Measurements from ENCODE around the gene WDR26. TPM values are rescaled to one million over a fixed set of nuclear protein-coding genes. Genes with fewer than 3 reads are reported as not detected.
"Not testable (repeated sequence)": the region's sequence is repeated elsewhere in the genome, so short reads cannot be mapped to it uniquely, and the experiment has no call there.

Gene WDR26
- 10 to 100 TPM; 61.4 to 62.3 TPM for total RNA-seq

DNA sequence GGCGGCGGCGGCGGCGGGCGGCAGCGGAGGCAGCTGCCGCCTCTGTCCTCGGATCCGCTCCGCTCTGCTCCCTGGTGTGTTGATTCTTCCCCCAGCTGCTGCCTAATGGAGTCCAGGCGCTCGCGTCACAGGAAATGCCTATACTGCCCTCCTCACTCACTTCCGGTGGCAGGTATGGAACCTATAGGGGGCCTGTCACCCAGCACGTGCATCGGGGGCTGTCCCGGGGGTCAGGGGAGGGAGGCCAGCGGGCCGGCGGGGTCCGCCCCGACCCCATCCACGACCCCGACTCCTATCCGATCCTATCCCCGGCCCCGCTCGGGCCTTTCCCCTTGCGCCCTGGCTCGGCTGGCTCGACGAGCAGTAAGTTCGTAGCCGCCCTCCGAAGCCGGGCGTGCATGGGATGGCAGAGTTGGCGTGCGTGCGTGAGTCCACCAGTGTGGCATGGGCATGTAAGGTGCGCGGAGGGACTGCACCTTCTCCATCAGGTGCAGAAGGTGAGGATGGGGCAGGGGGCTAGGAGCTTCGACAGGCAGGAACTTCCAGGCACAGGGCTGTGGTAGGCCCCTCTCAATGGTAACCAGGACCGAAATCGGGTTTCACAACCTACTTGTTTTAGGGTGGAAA is at the start of gene WDR26:
WDR26 (minus strand) TSS at position 107 of the 627 bp plus-strand sequence.
- peak within 1 kb of the TSS; percentile 90 for H3K4me3 Mint-ChIP-seq
- H3K27ac Mint-ChIP-seq = peak within 1 kb of the TSS; percentile 95
- peaks cover 24% of the 10 kb centered on the region for H3K36me3 Mint-ChIP-seq
- DNase-seq = peak; percentile 85
- H3K27me3 Mint-ChIP-seq = no peaks in the 10 kb centered on the region
- no peaks in the 10 kb centered on the region for H3K9me3 Mint-ChIP-seq
- peaks cover 39% of the 10 kb centered on the region for H3K4me1 Mint-ChIP-seq

DNA sequence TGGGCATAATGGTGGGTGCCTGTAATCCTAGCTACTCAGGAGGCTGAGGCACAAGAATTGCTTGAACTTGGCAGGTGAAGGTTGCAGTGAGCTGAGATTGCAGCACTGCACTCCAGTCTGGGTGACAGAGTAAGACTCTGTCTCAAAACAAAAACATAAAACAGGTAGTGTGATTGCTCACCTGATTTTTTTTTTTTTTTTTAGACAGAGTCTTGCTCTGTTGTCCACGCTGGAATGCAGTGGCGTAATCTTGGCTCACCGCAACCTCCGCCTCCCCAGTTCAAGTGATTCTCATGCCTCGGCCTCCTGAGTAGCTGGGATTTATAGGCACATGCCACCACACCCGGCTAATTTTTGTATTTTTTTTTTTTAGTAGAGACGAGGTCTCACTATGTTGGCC is 48.6 kb upstream of the WDR26 start:
- not testable (repeated sequence) for DNase-seq, H3K27ac Mint-ChIP-seq, H3K4me1 Mint-ChIP-seq, H3K36me3 Mint-ChIP-seq, H3K9me3 Mint-ChIP-seq, H3K4me3 Mint-ChIP-seq, H3K27me3 Mint-ChIP-seq

DNA sequence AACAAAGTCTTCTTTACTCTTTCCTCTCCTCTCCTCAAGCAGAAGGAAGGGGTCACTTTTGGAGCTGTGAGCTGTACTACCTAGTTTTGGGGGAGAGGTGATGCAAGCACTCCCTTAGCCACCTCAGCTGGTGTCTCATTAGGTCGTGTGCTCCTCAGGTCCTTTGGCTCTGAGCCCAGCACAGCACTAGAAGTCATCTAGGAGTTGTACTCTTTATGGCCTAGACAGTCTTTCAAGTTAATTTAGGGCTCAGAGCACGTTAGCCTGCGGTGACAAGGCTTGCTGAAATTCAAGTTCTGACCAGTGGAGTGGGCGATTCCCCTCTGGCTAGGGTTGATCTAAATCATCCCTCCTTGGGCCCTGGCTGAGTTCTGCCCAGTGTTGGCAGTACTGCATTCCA is 48.0 kb upstream of the WDR26 start:
- H3K27me3 Mint-ChIP-seq = no peaks in the 10 kb centered on the region
- peaks cover 5% of the 10 kb centered on the region for H3K9me3 Mint-ChIP-seq
- H3K36me3 Mint-ChIP-seq = peaks cover 3% of the 10 kb centered on the region
- DNase-seq = no peak
- H3K4me3 Mint-ChIP-seq = no peak overlapping the region
- no peak overlapping the region for H3K27ac Mint-ChIP-seq
- H3K4me1 Mint-ChIP-seq = no peaks in the 10 kb centered on the region

DNA sequence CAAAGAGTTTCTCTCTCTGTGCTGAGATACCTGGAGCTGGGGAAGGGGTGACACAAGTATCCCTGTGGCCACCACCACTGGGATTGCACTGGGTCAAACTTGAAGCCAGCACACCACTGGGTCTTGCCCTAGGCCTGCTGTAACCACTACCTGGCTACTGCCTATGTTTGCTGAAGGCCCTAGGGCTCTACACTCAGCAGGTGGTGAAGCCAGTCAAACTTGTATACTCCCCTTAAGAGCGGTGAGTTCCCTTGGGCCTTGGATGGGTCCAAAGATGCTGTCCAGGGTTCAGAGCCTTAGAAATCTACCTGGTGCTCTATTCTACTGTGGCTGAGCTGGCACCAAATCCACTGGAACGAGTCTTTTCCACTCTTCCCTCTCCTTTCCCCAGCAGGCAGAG is 47.0 kb upstream of the WDR26 start:
- no peaks in the 10 kb centered on the region for H3K27me3 Mint-ChIP-seq
- H3K27ac Mint-ChIP-seq = no peak overlapping the region
- no peaks in the 10 kb centered on the region for H3K4me1 Mint-ChIP-seq
- H3K4me3 Mint-ChIP-seq = no peak overlapping the region
- no peak for DNase-seq
- H3K36me3 Mint-ChIP-seq = peaks cover 3% of the 10 kb centered on the region
- peaks cover 5% of the 10 kb centered on the region for H3K9me3 Mint-ChIP-seq

DNA sequence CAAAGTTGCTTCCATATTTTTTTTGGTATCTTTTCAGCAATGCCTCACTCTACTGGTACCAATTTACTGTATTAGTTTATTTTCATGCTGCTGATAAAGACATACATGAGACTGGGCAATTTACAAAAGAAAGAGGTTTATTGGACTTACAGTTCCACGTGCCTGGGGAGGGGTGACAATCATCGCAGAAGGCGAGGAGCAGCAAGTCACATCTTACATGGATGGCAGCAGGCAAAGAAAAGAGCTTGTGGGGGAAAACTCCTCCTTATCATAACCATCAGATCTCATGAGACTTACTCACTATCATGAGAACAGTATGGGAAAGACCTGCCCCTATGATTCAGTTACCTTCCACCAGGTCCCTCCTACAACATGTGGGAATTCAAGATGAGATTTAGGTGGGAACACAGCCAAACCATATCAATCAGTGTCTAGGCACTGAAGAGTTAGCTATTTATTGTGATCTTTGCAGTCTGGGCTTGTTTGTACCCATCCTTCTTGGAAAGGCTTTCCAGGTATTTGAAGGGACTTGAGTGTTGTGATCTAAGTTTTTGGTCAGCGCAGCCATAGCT is 46.4 kb upstream of the WDR26 start:
- H3K36me3 Mint-ChIP-seq, H3K9me3 Mint-ChIP-seq, H3K27ac Mint-ChIP-seq, H3K4me3 Mint-ChIP-seq, DNase-seq, H3K4me1 Mint-ChIP-seq, H3K27me3 Mint-ChIP-seq: not testable (repeated sequence)

DNA sequence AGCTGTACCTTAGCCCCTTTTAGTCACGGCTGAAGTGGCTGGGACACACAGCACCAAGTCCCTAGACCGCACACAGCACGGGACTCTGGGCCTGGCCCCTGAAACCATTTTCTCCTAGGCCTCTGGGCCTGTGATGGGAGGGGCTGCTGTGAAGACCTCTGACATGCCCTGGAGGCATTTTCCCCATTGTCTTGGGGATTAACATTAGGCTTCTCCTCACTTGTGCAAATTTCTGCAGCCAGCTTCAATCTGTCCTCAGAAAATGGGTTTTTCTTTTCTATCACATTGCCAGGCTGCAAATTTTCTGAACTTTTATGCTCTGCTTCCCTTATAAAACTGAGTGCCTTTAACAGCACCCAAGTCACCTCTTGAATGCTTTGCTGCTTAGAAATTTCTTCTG is 45.6 kb upstream of the WDR26 start:
- not testable (repeated sequence) for H3K27me3 Mint-ChIP-seq

DNA sequence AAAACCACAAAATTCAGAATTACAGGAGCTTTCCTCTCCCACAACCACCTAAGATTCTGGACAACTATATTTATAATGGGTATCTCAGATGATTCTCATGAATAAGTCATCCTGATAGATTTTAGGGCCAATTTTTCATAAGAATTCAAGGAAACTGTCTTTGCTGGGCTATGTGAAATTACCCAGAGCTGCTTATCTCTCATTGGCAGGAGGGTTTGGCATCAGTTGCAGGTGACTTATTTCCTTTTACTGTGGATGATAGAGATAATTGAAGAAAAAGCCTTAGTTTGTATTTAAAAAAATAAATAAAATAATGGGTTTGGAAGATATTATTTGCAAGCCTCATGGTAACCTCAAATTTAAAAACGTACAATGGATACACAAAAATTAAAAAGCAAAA is 38.2 kb upstream of the WDR26 start:
- Mint-ChIP-seq H3K27me3 (peaks cover 3% of the 10 kb centered on the region), H3K4me1 (no peaks in the 10 kb centered on the region), H3K4me3 (no peak overlapping the region), H3K36me3 (no peaks in the 10 kb centered on the region), H3K9me3 (peaks cover 2% of the 10 kb centered on the region), H3K27ac (no peak overlapping the region)
- DNase-seq = no peak

More for the DNA sequence above, 45.6 kb upstream of the WDR26 start:
- not testable (repeated sequence) for H3K4me1 Mint-ChIP-seq, DNase-seq, H3K4me3 Mint-ChIP-seq, H3K9me3 Mint-ChIP-seq, H3K36me3 Mint-ChIP-seq, H3K27ac Mint-ChIP-seq

DNA sequence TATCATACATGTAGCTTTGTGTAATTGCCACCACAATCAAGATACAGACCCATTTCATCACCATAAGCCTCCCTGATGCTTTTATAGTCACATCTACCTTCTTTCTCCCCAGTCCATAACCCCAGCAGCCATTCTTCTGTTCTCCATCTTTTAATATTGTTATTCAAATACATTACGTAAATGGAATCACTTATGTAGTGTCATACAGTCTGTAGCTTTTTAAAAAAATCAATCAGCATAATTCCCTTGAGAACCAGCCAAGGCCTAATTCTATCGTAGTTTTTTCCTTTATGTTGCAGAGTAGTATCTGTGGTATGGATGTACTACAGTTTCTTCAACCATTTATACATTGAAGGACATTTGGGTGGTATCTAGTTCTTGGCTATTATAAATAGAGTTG is 31.6 kb upstream of the WDR26 start:
- no peak overlapping the region for H3K4me3 Mint-ChIP-seq
- H3K9me3 Mint-ChIP-seq = no peaks in the 10 kb centered on the region
- no peaks in the 10 kb centered on the region for H3K36me3 Mint-ChIP-seq
- no peaks in the 10 kb centered on the region for H3K27me3 Mint-ChIP-seq
- H3K27ac Mint-ChIP-seq = no peak overlapping the region
- no peak for DNase-seq
- peaks cover 4% of the 10 kb centered on the region for H3K4me1 Mint-ChIP-seq

DNA sequence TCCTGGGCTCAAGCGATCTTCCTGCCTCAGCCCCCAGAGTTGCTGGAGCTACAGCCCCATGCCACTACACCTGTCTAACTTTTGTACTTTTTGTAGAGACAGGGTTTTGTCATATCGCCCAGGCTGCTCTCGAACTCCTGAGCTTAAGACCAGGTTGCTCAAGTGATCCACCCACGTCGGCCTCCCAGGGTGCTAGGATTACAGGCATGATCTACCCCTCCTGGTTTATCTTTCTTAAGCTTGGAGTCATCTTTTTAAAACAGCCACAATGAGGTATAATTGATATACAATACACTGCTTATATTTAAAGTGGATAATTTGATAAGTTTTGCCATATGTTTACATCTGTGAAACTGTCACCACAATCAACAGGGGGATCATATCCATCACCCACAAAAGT is 25.4 kb upstream of the WDR26 start:
- DNase-seq = no peak
- Mint-ChIP-seq H3K27ac (no peak overlapping the region), H3K4me1 (peaks cover 10% of the 10 kb centered on the region), H3K36me3 (no peaks in the 10 kb centered on the region), H3K9me3 (no peaks in the 10 kb centered on the region), H3K4me3 (no peak overlapping the region), H3K27me3 (no peaks in the 10 kb centered on the region)

DNA sequence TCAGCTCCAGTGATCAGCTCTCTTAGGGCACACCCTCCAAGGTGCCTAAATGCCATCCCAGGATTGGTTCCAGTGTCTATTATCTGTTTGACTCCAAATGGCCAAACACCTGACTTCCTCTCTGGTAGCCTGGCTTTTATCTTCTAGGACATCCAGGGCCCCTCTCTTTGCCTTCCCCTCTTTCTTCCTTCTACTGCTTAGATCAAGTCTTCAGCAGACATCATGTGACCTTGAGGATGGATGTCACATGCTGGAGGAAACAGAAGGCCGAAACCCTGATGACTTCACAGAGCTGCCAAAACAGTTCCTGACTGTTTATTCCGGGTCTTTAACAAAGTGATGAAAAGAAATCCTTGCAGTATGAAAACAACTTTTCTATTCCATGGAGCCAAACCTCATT is 24.4 kb upstream of the WDR26 start:
- Mint-ChIP-seq H3K27me3 (no peaks in the 10 kb centered on the region), H3K27ac (no peak overlapping the region), H3K4me3 (no peak overlapping the region), H3K4me1 (peaks cover 16% of the 10 kb centered on the region), H3K36me3 (no peaks in the 10 kb centered on the region), H3K9me3 (no peaks in the 10 kb centered on the region)
- no peak for DNase-seq

DNA sequence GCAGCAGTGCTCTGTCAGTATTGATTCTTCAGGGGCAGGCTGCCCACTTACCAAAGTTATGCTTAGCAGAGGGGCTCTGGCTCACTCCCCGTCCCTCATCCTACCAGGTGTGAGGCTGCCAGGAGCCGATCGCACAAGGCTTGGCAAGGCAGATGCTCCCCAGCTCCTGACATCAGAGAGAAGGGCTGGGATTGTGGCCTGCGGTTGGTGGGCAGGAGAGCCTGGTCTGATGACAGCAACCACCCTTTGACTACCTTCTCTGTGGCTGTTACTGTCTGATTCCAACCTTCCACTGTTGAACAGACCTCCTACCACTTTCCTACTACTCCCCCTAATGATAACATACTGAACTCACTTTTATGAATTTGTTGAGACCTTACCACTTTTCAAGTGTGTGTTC is 23.7 kb upstream of the WDR26 start:
- Mint-ChIP-seq H3K4me1 (peaks cover 16% of the 10 kb centered on the region), H3K27me3 (no peaks in the 10 kb centered on the region), H3K36me3 (no peaks in the 10 kb centered on the region), H3K27ac (no peak overlapping the region), H3K9me3 (no peaks in the 10 kb centered on the region), H3K4me3 (no peak overlapping the region)
- no peak for DNase-seq

DNA sequence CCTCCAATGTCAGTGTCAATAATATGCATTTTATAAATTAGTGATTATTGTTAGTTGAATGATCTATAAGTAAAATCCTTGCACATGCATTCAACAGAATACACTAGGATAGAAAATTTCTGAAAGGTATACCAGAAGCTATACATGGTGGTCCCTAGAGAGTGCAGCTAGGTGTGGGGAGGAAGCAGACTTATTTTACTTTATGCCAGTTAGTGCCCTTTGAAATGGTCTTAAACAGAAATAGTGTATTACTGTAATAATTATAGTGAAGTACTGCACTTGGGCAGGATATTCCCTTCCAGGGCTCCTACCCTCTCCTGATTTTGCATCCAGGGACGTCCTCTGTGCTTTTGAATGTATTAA is 23.2 kb upstream of the WDR26 start:
- H3K36me3 Mint-ChIP-seq = peaks cover 2% of the 10 kb centered on the region
- no peaks in the 10 kb centered on the region for H3K9me3 Mint-ChIP-seq
- peaks cover 16% of the 10 kb centered on the region for H3K4me1 Mint-ChIP-seq
- no peak overlapping the region for H3K27ac Mint-ChIP-seq
- H3K4me3 Mint-ChIP-seq = no peak overlapping the region
- H3K27me3 Mint-ChIP-seq = no peaks in the 10 kb centered on the region
- no peak for DNase-seq

DNA sequence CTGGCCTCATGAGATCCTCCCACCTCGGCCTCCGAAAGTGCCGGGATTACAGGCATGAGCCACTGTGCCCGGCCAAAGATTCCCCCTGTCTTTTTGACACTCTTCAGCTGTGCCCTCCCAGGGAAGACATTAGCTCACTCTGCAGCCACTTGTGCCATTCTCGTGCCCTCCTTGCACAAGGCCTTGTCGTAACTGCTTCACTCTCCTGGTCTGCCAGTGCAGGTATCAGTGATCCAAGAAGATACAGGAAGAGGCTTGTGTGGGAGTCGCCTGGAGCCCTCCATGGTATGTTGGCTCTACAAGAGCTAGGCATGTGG is 22.0 kb upstream of the WDR26 start:
- Mint-ChIP-seq H3K36me3 (peaks cover 2% of the 10 kb centered on the region), H3K4me3 (no peak overlapping the region), H3K9me3 (no peaks in the 10 kb centered on the region), H3K27me3 (no peaks in the 10 kb centered on the region), H3K4me1 (peaks cover 17% of the 10 kb centered on the region), H3K27ac (no peak overlapping the region)
- no peak for DNase-seq

DNA sequence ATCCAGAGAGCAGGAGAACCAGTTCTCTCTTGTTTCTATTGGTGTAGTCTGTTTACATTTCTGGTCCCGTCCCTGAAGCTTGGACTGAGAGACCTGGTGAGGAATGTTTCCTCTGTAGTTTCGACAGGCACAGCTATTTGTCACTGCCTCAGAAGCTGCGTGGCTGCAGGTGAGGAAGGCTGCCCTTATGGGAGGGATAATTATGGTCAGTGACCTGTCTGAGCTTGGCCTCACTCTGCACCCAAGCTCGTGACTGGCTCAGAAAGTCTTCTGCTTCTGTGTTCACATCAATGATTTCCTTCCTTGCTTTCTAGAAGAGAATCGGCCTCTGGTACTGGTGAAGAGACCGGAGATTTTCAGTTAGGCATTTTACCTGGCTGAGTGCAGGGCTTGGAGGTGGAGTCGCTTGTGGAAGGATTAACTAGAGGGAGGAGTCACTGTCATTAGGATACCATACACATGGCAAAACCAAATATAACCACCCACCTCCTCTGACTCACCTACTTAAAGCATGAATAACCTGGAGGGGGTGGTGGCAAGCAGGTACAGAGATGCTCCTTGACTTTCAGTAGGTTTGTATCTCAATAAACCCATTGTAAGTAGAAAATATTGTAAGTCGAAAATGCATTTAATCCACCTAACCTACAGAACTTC is 19.9 kb upstream of the WDR26 start:
- no peaks in the 10 kb centered on the region for H3K27me3 Mint-ChIP-seq
- H3K27ac Mint-ChIP-seq = no peak overlapping the region
- H3K9me3 Mint-ChIP-seq = no peaks in the 10 kb centered on the region
- peaks cover 7% of the 10 kb centered on the region for H3K36me3 Mint-ChIP-seq
- H3K4me1 Mint-ChIP-seq = peaks cover 29% of the 10 kb centered on the region
- H3K4me3 Mint-ChIP-seq = no peak overlapping the region
- DNase-seq = no peak

DNA sequence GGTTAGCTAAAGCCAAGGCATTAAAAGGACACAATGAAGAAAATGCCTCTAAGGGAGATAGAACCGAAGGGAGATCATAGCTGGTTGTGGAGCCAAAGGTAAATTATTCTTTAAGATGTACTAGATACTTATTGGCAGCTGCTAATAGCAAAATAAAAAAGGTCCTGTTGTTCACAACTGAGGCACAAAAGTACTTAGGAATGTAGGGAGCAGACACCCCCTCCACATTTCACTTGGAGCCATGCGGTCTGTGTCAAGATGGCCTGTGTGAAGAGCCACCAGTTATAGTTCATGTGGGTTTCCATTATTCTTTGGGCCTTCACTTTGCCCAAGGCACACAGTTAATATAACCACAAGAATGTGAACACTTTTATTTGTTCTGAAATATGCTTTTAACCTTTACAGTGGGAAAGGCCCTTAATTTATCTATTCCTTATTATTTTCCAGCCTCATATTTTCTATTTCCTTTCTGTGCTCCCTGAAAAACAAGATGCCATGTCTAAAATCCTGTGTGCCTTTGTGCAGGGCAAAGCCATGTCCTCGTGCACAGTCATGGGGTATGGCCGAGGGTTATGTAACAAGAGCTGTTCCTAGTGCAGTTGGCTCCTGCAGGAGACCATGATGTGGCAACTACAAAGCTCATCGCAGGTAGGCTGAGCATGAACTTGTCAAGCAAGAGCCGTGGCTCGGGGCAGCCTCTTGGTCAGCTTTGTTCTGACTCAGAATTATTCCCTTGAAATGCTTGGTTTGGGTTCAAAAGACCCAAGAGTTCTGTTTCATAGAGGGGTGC is 16.2 kb upstream of the WDR26 start:
- Mint-ChIP-seq H3K27ac (no peak overlapping the region), H3K27me3 (no peaks in the 10 kb centered on the region), H3K36me3 (peaks cover 14% of the 10 kb centered on the region), H3K4me3 (no peak overlapping the region), H3K4me1 (peaks cover 36% of the 10 kb centered on the region), H3K9me3 (no peaks in the 10 kb centered on the region)
- no peak for DNase-seq

Measured in activated naive CD8-positive, alpha-beta T cell treated with anti-CD3 and anti-CD28 coated beads for 36 hours (primary cell).